PC-3 (cell line): Measurements from ENCODE around the gene IL1RN.

ENCODE experiments used
- EZH2phosphoT487 ChIP-seq: fragments of 300-600 bp; sonication (generic); IDR thresholded peaks from 2 replicates; pipeline ENCODE4 v1.6.1; 2018; ENCODE audit warnings: mild to moderate bottlenecking, antibody characterized with exemption, low read length, borderline replicate concordance
- TF ChIP-seq, protein P1 (sequence below): fragments of 300-600 bp; sonication (generic); conservative IDR thresholded peaks from 2 replicates; pipeline ENCODE4 v1.5.1; 2017; ENCODE audit warnings: antibody characterized with exemption, low read depth, mild to moderate bottlenecking, low read length

DNA sequence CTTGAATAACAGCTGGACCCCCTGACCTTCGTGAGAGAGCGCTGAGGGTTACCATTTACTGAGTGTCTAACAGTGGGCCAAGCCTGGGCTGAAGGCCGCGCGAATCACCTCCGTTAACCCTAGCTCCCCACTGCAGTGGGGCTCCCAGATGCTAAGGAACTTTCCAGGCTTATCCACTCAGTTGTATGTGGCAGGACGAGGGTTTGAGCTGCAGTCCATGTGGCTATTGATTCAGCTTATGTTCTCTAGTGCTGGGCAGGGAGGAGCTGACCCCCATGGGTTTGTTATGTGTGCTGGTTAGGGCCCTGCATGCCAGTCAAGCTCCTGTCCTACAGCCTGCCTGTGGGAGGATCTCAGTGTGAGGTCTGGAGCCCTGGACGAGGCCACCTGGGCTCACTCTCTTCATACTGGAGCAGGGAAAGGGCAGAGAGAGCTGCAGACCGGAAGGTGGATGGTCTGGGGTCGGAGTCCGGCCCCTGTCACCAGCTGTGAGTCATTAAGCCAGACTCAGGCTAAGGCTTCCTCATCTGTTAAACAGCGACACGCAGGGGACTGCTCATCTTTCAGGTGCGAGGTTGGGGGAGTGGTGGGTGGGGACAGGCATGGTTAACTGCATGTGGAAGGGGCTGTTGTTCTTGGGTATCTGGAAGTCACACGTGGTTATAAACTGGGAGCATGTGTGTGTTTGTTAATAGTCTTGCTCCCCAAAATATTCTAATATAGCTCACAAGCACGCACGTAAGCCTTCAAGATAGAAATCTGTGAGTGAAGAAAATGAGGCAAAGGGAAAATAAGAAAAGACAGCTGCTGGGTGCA, 52.9 kb downstream of the IL1RN start:
- TF ChIP-seq, protein P1, sequence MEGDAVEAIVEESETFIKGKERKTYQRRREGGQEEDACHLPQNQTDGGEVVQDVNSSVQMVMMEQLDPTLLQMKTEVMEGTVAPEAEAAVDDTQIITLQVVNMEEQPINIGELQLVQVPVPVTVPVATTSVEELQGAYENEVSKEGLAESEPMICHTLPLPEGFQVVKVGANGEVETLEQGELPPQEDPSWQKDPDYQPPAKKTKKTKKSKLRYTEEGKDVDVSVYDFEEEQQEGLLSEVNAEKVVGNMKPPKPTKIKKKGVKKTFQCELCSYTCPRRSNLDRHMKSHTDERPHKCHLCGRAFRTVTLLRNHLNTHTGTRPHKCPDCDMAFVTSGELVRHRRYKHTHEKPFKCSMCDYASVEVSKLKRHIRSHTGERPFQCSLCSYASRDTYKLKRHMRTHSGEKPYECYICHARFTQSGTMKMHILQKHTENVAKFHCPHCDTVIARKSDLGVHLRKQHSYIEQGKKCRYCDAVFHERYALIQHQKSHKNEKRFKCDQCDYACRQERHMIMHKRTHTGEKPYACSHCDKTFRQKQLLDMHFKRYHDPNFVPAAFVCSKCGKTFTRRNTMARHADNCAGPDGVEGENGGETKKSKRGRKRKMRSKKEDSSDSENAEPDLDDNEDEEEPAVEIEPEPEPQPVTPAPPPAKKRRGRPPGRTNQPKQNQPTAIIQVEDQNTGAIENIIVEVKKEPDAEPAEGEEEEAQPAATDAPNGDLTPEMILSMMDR: no peak
- no peak for TF ChIP-seq EZH2phosphoT487
